Activated naive CD4-positive, alpha-beta T cell treated with anti-CD3 and anti-CD28 coated beads, Interleukin-2, amount 10 ng/mL, durations not matched to agents 7 days and 5 days (primary cell): ENCODE measurements around the gene CR2.

Experiments used
- CTCF ChIA-PET: fragments of 350-600 bp; sonication (Branson Sonifier 250); formaldehyde crosslinking; loops from one replicate; lab custom pipeline; 2021; ENCODE audit warnings: antibody characterized with exemption; lab: Charles Lee
- DNase-seq: peaks from one replicate; pipeline ENCODE4 v3.0.0-alpha.2; 2020
- H3K27ac Mint-ChIP-seq: one replicate; pipeline ENCODE4 v1.8.0; 2021; ENCODE audit warnings: mild to moderate bottlenecking, moderate library complexity, mixed read lengths
- H3K27me3 Mint-ChIP-seq: one replicate; pipeline ENCODE4 v1.8.0; 2021; ENCODE audit warnings: mild to moderate bottlenecking, mixed read lengths
- H3K36me3 Mint-ChIP-seq: one replicate; pipeline ENCODE4 v1.8.0; 2021; ENCODE audit warnings: mixed read lengths
- H3K4me1 Mint-ChIP-seq: one replicate; pipeline ENCODE4 v1.8.0; 2021; ENCODE audit warnings: mixed read lengths
- H3K4me3 Mint-ChIP-seq: one replicate; pipeline ENCODE4 v1.8.0; 2021; ENCODE audit warnings: mild to moderate bottlenecking, moderate library complexity, mixed read lengths
- H3K9me3 Mint-ChIP-seq: one replicate; pipeline ENCODE4 v1.8.0; 2021; ENCODE audit warnings: mixed read lengths

Gene CR2

GRCh38 chr1:207454046-207454964 is at the start of gene CR2:
Gene CR2 (plus strand): TSS chr1:207454328. CDS start chr1:207454419, 91 bp downstream.
- H3K27me3 Mint-ChIP-seq, result peaks cover 27% of the 10 kb centered on the region
- CTCF ChIA-PET, result interaction anchor here (1.0 kb wide), 1 partner anchor 16 kb away, joined by 3 read pairs; no protein-coding TSS in a partner anchor

GRCh38 chr1:207404849-207405525 is 49.1 kb upstream of the CR2 start:
- no peak overlapping the region for H3K4me3 Mint-ChIP-seq
- peaks cover 4% of the 10 kb centered on the region for H3K4me1 Mint-ChIP-seq
- DNase-seq, result no peak
- no peak overlapping the region for H3K27ac Mint-ChIP-seq
- H3K36me3 Mint-ChIP-seq, result peaks cover 3% of the 10 kb centered on the region
- H3K9me3 Mint-ChIP-seq, result peaks cover 3% of the 10 kb centered on the region
- CTCF ChIA-PET, result interaction anchor here (0.7 to 4.5 kb wide), 30 partner anchors 10 to 422 kb away, joined by 3 to 84 read pairs (median 4); partner anchors contain the start of genes C4BPB, CD55, PFKFB2 and YOD1
- peaks cover 5% of the 10 kb centered on the region for H3K27me3 Mint-ChIP-seq

More at GRCh38 chr1:207454046-207454964, at the start of gene CR2:
- Mint-ChIP-seq H3K27ac (no peak within 1 kb of the TSS), H3K4me1 (peaks cover 11% of the 10 kb centered on the region), H3K4me3 (peak within 1 kb of the TSS; percentile 39), H3K9me3 (no peaks in the 10 kb centered on the region), H3K36me3 (no peaks in the 10 kb centered on the region)
- DNase-seq, result peak; percentile 52

- DNase-seq, result no peak
- Mint-ChIP-seq H3K9me3 (peaks cover 2% of the 10 kb centered on the region), H3K4me1 (peaks cover 4% of the 10 kb centered on the region), H3K36me3 (peaks cover 2% of the 10 kb centered on the region), H3K27ac (no peak overlapping the region), H3K27me3 (peaks cover 5% of the 10 kb centered on the region), H3K4me3 (no peak overlapping the region)
- CTCF ChIA-PET, result interaction anchor here (0.8 to 4.5 kb wide), 17 partner anchors 10 to 423 kb away, joined by 3 to 84 read pairs (median 5); partner anchors contain the start of genes C4BPB and CD55
These were observed 48.3 kb upstream of the CR2 start for GRCh38 chr1:207405814-207406213.

- CTCF ChIA-PET, result interaction anchor here (1.3 to 4.5 kb wide), 3 partner anchors 10 to 323 kb away, joined by 3 to 84 read pairs (median 7); no protein-coding TSS in a partner anchor
- Mint-ChIP-seq H3K36me3 (no peaks in the 10 kb centered on the region), H3K27me3 (peaks cover 5% of the 10 kb centered on the region), H3K27ac (no peak overlapping the region), H3K4me3 (no peak overlapping the region), H3K4me1 (peaks cover 12% of the 10 kb centered on the region), H3K9me3 (no peaks in the 10 kb centered on the region)
- no peak for DNase-seq
These were observed 46.4 kb upstream of the CR2 start for GRCh38 chr1:207407655-207408260.

- CTCF ChIA-PET, result interaction anchor here (1.6 to 2.2 kb wide), 2 partner anchors 86 to 329 kb away, joined by 4 to 5 read pairs; no protein-coding TSS in a partner anchor
- Mint-ChIP-seq H3K27ac (peak overlapping the region; percentile 49), H3K4me1 (peaks cover 25% of the 10 kb centered on the region), H3K36me3 (no peaks in the 10 kb centered on the region), H3K27me3 (no peaks in the 10 kb centered on the region), H3K9me3 (no peaks in the 10 kb centered on the region), H3K4me3 (no peak overlapping the region)
- no peak for DNase-seq
These were observed 41.3 kb upstream of the CR2 start for GRCh38 chr1:207412845-207413244.

GRCh38 chr1:207414606-207415108 is 39.5 kb upstream of the CR2 start:
- peaks cover 9% of the 10 kb centered on the region for H3K27me3 Mint-ChIP-seq
- CTCF ChIA-PET, result no interaction called here
- peaks cover 25% of the 10 kb centered on the region for H3K4me1 Mint-ChIP-seq
- DNase-seq, result peak; percentile 49
- no peaks in the 10 kb centered on the region for H3K9me3 Mint-ChIP-seq
- no peaks in the 10 kb centered on the region for H3K36me3 Mint-ChIP-seq
- peak overlapping the region; percentile 20 for H3K27ac Mint-ChIP-seq
- H3K4me3 Mint-ChIP-seq, result no peak overlapping the region

GRCh38 chr1:207417076-207417475 is 37.1 kb upstream of the CR2 start:
- H3K4me3 Mint-ChIP-seq, result no peak overlapping the region
- H3K36me3 Mint-ChIP-seq, result no peaks in the 10 kb centered on the region
- peaks cover 5% of the 10 kb centered on the region for H3K9me3 Mint-ChIP-seq
- peaks cover 9% of the 10 kb centered on the region for H3K27me3 Mint-ChIP-seq
- CTCF ChIA-PET, result interaction anchor here (1.0 to 1.3 kb wide), 2 partner anchors 9 to 12 kb away, joined by 3 read pairs; no protein-coding TSS in a partner anchor
- H3K4me1 Mint-ChIP-seq, result peaks cover 21% of the 10 kb centered on the region
- DNase-seq, result no peak
- H3K27ac Mint-ChIP-seq, result no peak overlapping the region

GRCh38 chr1:207418351-207418750 is 35.8 kb upstream of the CR2 start:
- H3K36me3 Mint-ChIP-seq, result no peaks in the 10 kb centered on the region
- H3K27me3 Mint-ChIP-seq, result peaks cover 9% of the 10 kb centered on the region
- H3K9me3 Mint-ChIP-seq, result peaks cover 5% of the 10 kb centered on the region
- CTCF ChIA-PET, result interaction anchor here (1.3 kb wide), 1 partner anchor 13 kb away, joined by 3 read pairs; no protein-coding TSS in a partner anchor
- peaks cover 12% of the 10 kb centered on the region for H3K4me1 Mint-ChIP-seq
- DNase-seq, result no peak
- no peak overlapping the region for H3K27ac Mint-ChIP-seq
- no peak overlapping the region for H3K4me3 Mint-ChIP-seq

GRCh38 chr1:207420109-207420508 is 34.0 kb upstream of the CR2 start:
- CTCF ChIA-PET, result no interaction called here
- no peak overlapping the region for H3K4me3 Mint-ChIP-seq

GRCh38 chr1:207421078-207421477 is 33.0 kb upstream of the CR2 start:
- no peak overlapping the region for H3K27ac Mint-ChIP-seq
- CTCF ChIA-PET, result no interaction called here
- H3K4me3 Mint-ChIP-seq, result no peak overlapping the region
- H3K36me3 Mint-ChIP-seq, result no peaks in the 10 kb centered on the region
- H3K9me3 Mint-ChIP-seq, result peaks cover 5% of the 10 kb centered on the region
- no peak for DNase-seq
- H3K4me1 Mint-ChIP-seq, result no peaks in the 10 kb centered on the region
- H3K27me3 Mint-ChIP-seq, result peaks cover 9% of the 10 kb centered on the region

More at GRCh38 chr1:207420109-207420508, 34.0 kb upstream of the CR2 start:
- Mint-ChIP-seq H3K27ac (no peak overlapping the region), H3K27me3 (peaks cover 9% of the 10 kb centered on the region), H3K9me3 (peaks cover 5% of the 10 kb centered on the region), H3K4me1 (peaks cover under 1% of the 10 kb centered on the region), H3K36me3 (no peaks in the 10 kb centered on the region)
- no peak for DNase-seq

- Mint-ChIP-seq H3K27ac (no peak overlapping the region), H3K4me1 (no peaks in the 10 kb centered on the region), H3K27me3 (peaks cover 11% of the 10 kb centered on the region), H3K36me3 (no peaks in the 10 kb centered on the region), H3K4me3 (no peak overlapping the region), H3K9me3 (peaks cover 5% of the 10 kb centered on the region)
- no peak for DNase-seq
- CTCF ChIA-PET, result no interaction called here
These were observed 30.4 kb upstream of the CR2 start for GRCh38 chr1:207423560-207424292.

GRCh38 chr1:207424570-207425131 is 29.5 kb upstream of the CR2 start:
- H3K27me3 Mint-ChIP-seq, result peaks cover 11% of the 10 kb centered on the region
- CTCF ChIA-PET, result no interaction called here
- peaks cover 5% of the 10 kb centered on the region for H3K9me3 Mint-ChIP-seq
- H3K36me3 Mint-ChIP-seq, result no peaks in the 10 kb centered on the region
- DNase-seq, result no peak
- no peak overlapping the region for H3K27ac Mint-ChIP-seq
- no peak overlapping the region for H3K4me3 Mint-ChIP-seq
- H3K4me1 Mint-ChIP-seq, result no peaks in the 10 kb centered on the region
